OCI-LY7 (cell line): ENCODE results near the gene DSG2. TPM values are rescaled to one million over a fixed set of nuclear protein-coding genes. Genes with fewer than 3 reads are reported as not detected.

ENCODE experiments used
- BruUV-seq: library from RNA; stranded (reverse); fragments of 400-500 nt; replicated peaks from 2 replicates; lab custom pipeline; 2021; lab: Mats Ljungman, UMichigan
- CTCF ChIA-PET: fragments of 300-600 bp; sonication (Branson Sonifier 250); formaldehyde crosslinking; loops from one replicate; lab custom pipeline; 2022; ENCODE audit warnings: antibody characterized with exemption; ENCODE audit not compliant: unreplicated experiment; lab: Charles Lee
- POLR2A ChIA-PET: fragments of 300-600 bp; sonication (Branson Sonifier 250); formaldehyde crosslinking; loops from one replicate; lab custom pipeline; 2022; ENCODE audit warnings: antibody characterized with exemption; lab: Charles Lee
- DNase-seq: peaks from one replicate; pipeline ENCODE4 v3.0.0-alpha.2; 2015; ENCODE audit warnings: low spot score
- H2AFZ ChIP-seq: fragments of 200-600 bp; sonication (generic), shearing (Covaris generic); 2 replicates; pipeline ENCODE4 v1.6.1; 2014; ENCODE audit warnings: mild to moderate bottlenecking, antibody characterized with exemption, low read length, moderate library complexity
- H3K27ac ChIP-seq: fragments of 200-600 bp; sonication (generic); 2 replicates; pipeline ENCODE4 v1.5.1; 2014; ENCODE audit warnings: mixed run types, low read depth, mild to moderate bottlenecking, moderate library complexity, low read length, inconsistent platforms; ENCODE audit not compliant: poor library complexity, severe bottlenecking
- H3K36me3 ChIP-seq: fragments of 200-600 bp; sonication (generic); 2 replicates; pipeline ENCODE4 v1.6.1; 2014; ENCODE audit warnings: mild to moderate bottlenecking, antibody characterized with exemption, low read length, moderate library complexity, mixed read lengths; ENCODE audit not compliant: insufficient read depth
- H3K4me1 ChIP-seq: fragments of 200-600 bp; sonication (generic); 2 replicates; pipeline ENCODE4 v1.5.1; 2014; ENCODE audit warnings: mild to moderate bottlenecking, low read length; ENCODE audit not compliant: insufficient read depth, poor library complexity, severe bottlenecking
- H3K4me2 ChIP-seq: fragments of 200-600 bp; sonication (generic); 2 replicates; pipeline ENCODE4 v1.6.1; 2014; ENCODE audit warnings: mild to moderate bottlenecking, low read length
- H3K4me3 ChIP-seq: fragments of 200-600 bp; sonication (generic); 2 replicates; pipeline ENCODE4 v1.5.1; 2014; ENCODE audit warnings: mild to moderate bottlenecking, low read depth, low read length; ENCODE audit not compliant: poor library complexity, severe bottlenecking
- H3K79me2 ChIP-seq: fragments of 200-600 bp; sonication (generic); 2 replicates; pipeline ENCODE4 v1.6.1; 2016; ENCODE audit warnings: low read depth, mild to moderate bottlenecking, low read length, moderate library complexity, mixed read lengths; ENCODE audit not compliant: insufficient read depth
- H3K9me2 ChIP-seq: fragments of 200-600 bp; sonication (generic); 2 replicates; pipeline ENCODE4 v1.6.1; 2016; ENCODE audit warnings: mild to moderate bottlenecking, low read length, mixed read lengths; ENCODE audit not compliant: insufficient read depth
- H3K9me3 ChIP-seq: fragments of 200-600 bp; sonication (generic); 2 replicates; pipeline ENCODE4 v1.6.1; 2014; ENCODE audit warnings: mild to moderate bottlenecking, mixed run types, low read length, mixed read lengths
- H4K20me1 ChIP-seq: fragments of 200-600 bp; sonication (generic); 2 replicates; pipeline ENCODE4 v1.6.1; 2014; ENCODE audit warnings: mild to moderate bottlenecking, antibody characterized with exemption, low read length, moderate library complexity, mixed read lengths; ENCODE audit not compliant: insufficient read depth
- CTCF ChIP-seq: fragments of 200-600 bp; sonication (generic); conservative IDR thresholded peaks from 2 replicates; pipeline ENCODE4 v1.5.1; 2014; ENCODE audit warnings: mild to moderate bottlenecking, antibody characterized with exemption, low read length, moderate library complexity, mixed read lengths
- EZH2phosphoT487 ChIP-seq: fragments of 200-600 bp; sonication (generic); IDR thresholded peaks from 2 replicates; pipeline ENCODE4 v1.6.1; 2018; ENCODE audit warnings: low read depth, borderline replicate concordance, mild to moderate bottlenecking, mixed run types, antibody characterized with exemption, low read length, moderate library complexity, mixed read lengths
- intact Hi-C: fragments of 100-400 bp; cut with micrococcal nuclease; formaldehyde crosslinking; loops from one replicate; pipeline ENCODE4 v1.10.0; 2022; ENCODE audit not compliant: unreplicated experiment
- total RNA-seq, 2 experiments: library from RNA; depleted of rRNA in 1 of 2; stranded (reverse); fragments of >200 nt in 1 of 2; shearing (Covaris generic) in 1 of 2; gene quantifications; 2 replicates each; pipeline ENCODE4 v1.2.3, GENCODE V29; 2014 to 2022

DSG2 gene
- total RNA-seq, 2 experiments from 2014 or later = not detected

GRCh38 chr18:31538837-31539236 is 40.9 kb downstream of the DSG2 start:
- H3K27ac ChIP-seq = no peak overlapping the region
- POLR2A ChIA-PET = no interaction called here

GRCh38 chr18:31546476-31546875 is 48.5 kb downstream of the DSG2 start:
- Histone ChIP-seq H4K20me1 (no peaks in the 10 kb centered on the region), H3K27ac (no peak overlapping the region), H3K4me1 (no peaks in the 10 kb centered on the region), H3K4me3 (no peak overlapping the region), H3K79me2 (no peaks in the 10 kb centered on the region), H2AFZ (no peak overlapping the region), H3K4me2 (no peak overlapping the region), H3K36me3 (no peaks in the 10 kb centered on the region), H3K9me3 (no peaks in the 10 kb centered on the region), H3K9me2 (no peaks in the 10 kb centered on the region)
- no TSS peak for BruUV-seq
- DNase-seq = no peak
- TF ChIP-seq CTCF (no peak), EZH2phosphoT487 (no peak)
- ChIA-PET POLR2A (no interaction called here), CTCF (no interaction called here)
- intact Hi-C loops = no loop called here

More at GRCh38 chr18:31538837-31539236, 40.9 kb downstream of the DSG2 start:
- Histone ChIP-seq H2AFZ (no peak overlapping the region), H3K4me1 (no peaks in the 10 kb centered on the region), H3K36me3 (no peaks in the 10 kb centered on the region), H3K4me2 (no peak overlapping the region), H4K20me1 (no peaks in the 10 kb centered on the region), H3K9me2 (no peaks in the 10 kb centered on the region), H3K4me3 (no peak overlapping the region), H3K79me2 (no peaks in the 10 kb centered on the region), H3K9me3 (no peaks in the 10 kb centered on the region)
- TF ChIP-seq CTCF = no peak
- TF ChIP-seq EZH2phosphoT487 = no peak
- no TSS peak for BruUV-seq
- CTCF ChIA-PET = no interaction called here
- intact Hi-C loops = no loop called here
- DNase-seq = no peak

GRCh38 chr18:31548853-31549252 is 50.9 kb downstream of the DSG2 start:
- Histone ChIP-seq H3K4me1 (no peaks in the 10 kb centered on the region), H3K36me3 (no peaks in the 10 kb centered on the region), H3K9me2 (no peaks in the 10 kb centered on the region), H3K79me2 (no peaks in the 10 kb centered on the region), H3K4me2 (no peak overlapping the region), H3K4me3 (no peak overlapping the region), H3K9me3 (no peaks in the 10 kb centered on the region), H3K27ac (no peak overlapping the region), H4K20me1 (no peaks in the 10 kb centered on the region), H2AFZ (no peak overlapping the region)
- POLR2A ChIA-PET = interaction anchor here (0.7 kb wide), 1 partner anchor 27 kb away, joined by 3 read pairs; no protein-coding TSS in a partner anchor
- TF ChIP-seq CTCF (no peak), EZH2phosphoT487 (no peak)
- no peak for DNase-seq
- no TSS peak for BruUV-seq
- CTCF ChIA-PET = no interaction called here
- intact Hi-C loops = no loop called here
